ENCODE measurements around the gene SLC44A5. TPM values are rescaled to one million over a fixed set of nuclear protein-coding genes. Genes with fewer than 3 reads are reported as not detected.
A peak's percentile ranks its signal among the peaks of the same experiment; 100 is the strongest.

Gene SLC44A5
- total RNA-seq, 1 experiment from 2014 or later, result 2.4 TPM

DNA sequence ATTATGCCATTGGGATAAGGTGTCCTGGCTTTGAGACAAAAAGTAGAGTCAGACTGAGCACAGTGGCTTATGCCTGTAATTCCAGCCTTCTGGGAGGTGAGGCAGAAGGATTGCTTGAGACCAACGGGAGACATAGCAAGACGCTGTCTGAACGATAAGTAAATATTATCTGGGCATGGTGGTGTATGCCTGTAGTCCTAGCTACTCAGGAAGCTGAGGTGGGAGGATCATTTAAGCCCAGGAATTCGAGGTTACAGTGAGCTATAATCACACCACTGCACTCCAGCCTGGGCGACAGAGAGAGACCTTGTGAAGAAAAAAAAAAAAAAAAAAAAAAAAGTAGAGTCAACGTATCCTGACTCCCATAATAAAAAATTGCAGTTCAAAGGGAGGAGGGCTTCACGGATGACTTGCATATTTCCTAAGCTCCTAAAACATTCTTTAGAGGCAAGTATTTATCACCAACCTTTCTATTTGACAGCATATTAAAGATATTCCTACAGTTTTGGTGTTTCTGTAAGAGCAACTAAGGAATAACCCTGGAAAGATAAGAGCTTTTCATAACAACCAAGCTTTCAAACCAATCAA is 141.2 kb downstream of the SLC44A5 start:
- Histone ChIP-seq H2BK120ac (ENCODE audit: low read depth, low read length, poor library complexity, severe bottlenecking) (no peak overlapping the region), H2BK15ac (ENCODE audit: low read depth, low read length) (no peak overlapping the region), H3K27me3 (ENCODE audit: insufficient read depth, low read length) (no peaks in the 10 kb centered on the region), H2AK5ac (ENCODE audit: insufficient read length, low read length) (no peak overlapping the region), H4K20me1 (ENCODE audit: control insufficient read depth, insufficient read depth, insufficient read length) (no peaks in the 10 kb centered on the region), H2AFZ (ENCODE audit: low read length) (no peak overlapping the region), H2BK5ac (ENCODE audit: insufficient read length, low read length) (no peak overlapping the region), H3K18ac (ENCODE audit: insufficient read length, low read depth, low read length) (no peak overlapping the region), H4K8ac (replicated peaks; ENCODE audit: insufficient read length, low read depth, low read length) (no peak overlapping the region), H3K9me3 (ENCODE audit: control insufficient read depth, low read depth, low read length) (no peaks in the 10 kb centered on the region), H3K14ac (ENCODE audit: insufficient read depth, low read length) (no peak overlapping the region), H3K56ac (ENCODE audit: insufficient read length, low read depth, low read length) (no peak overlapping the region), H3K27ac (ENCODE audit: insufficient read length, low read depth, low read length) (no peak overlapping the region), H3K4me2 (ENCODE audit: insufficient read depth, insufficient read length, low read length) (no peak overlapping the region), H3K79me2 (ENCODE audit: insufficient read depth, low read length) (no peaks in the 10 kb centered on the region), H3K4ac (ENCODE audit: low read depth, low read length) (no peak overlapping the region), H4K91ac (ENCODE audit: insufficient read length, low read depth, low read length) (no peak overlapping the region), H3K79me1 (ENCODE audit: insufficient read depth, low read depth, low read length, poor library complexity, severe bottlenecking) (no peaks in the 10 kb centered on the region), H2BK20ac (ENCODE audit: low read depth, low read length, poor library complexity, severe bottlenecking) (no peak overlapping the region), H3T11ph (ENCODE audit: low read length) (no peak overlapping the region), H3K4me1 (ENCODE audit: insufficient read depth, low read length) (no peaks in the 10 kb centered on the region), H3K23ac (ENCODE audit: insufficient read length, low read depth, low read length) (no peak overlapping the region), H2BK12ac (ENCODE audit: insufficient read length, low read depth, low read length) (no peak overlapping the region), H4K5ac (ENCODE audit: insufficient read length, low read depth, low read length) (no peak overlapping the region), H3K9ac (ENCODE audit: extremely low read depth, insufficient read length, low read length) (no peak overlapping the region), H3K23me2 (ENCODE audit: insufficient read length, low read depth, low read length, poor library complexity, severe bottlenecking) (no peaks in the 10 kb centered on the region)
- DNase-seq, result no peak
- Mint-ChIP-seq H3K4me3 (no peak overlapping the region), H3K9me3 (no peaks in the 10 kb centered on the region), H3K27me3 (ENCODE audit: low read depth) (no peaks in the 10 kb centered on the region), H3K27ac (peak overlapping the region in 1 of 3 experiments; percentile 72; a peak in 1 of 7 replicates), H3K4me1 (peaks cover 0 to 9% of the 10 kb centered on the region in 2 experiments; a peak in 1 of 4 replicates), H3K36me3 (ENCODE audit: insufficient read depth in 1 of 3, low read depth in 3 of 3) (no peaks in the 10 kb centered on the region)
- TF ChIP-seq, protein P1, sequence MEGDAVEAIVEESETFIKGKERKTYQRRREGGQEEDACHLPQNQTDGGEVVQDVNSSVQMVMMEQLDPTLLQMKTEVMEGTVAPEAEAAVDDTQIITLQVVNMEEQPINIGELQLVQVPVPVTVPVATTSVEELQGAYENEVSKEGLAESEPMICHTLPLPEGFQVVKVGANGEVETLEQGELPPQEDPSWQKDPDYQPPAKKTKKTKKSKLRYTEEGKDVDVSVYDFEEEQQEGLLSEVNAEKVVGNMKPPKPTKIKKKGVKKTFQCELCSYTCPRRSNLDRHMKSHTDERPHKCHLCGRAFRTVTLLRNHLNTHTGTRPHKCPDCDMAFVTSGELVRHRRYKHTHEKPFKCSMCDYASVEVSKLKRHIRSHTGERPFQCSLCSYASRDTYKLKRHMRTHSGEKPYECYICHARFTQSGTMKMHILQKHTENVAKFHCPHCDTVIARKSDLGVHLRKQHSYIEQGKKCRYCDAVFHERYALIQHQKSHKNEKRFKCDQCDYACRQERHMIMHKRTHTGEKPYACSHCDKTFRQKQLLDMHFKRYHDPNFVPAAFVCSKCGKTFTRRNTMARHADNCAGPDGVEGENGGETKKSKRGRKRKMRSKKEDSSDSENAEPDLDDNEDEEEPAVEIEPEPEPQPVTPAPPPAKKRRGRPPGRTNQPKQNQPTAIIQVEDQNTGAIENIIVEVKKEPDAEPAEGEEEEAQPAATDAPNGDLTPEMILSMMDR (conservative IDR thresholded peaks at IDR 0.05), result no peak
- no CpG with 5 or more reads among the region's 7 CpGs for WGBS (ENCODE audit: extremely low coverage, insufficient read length, low lambda C conversion rate)
